ENCODE data around the gene LRRC4C.

GRCh38 chr11:40223596-40224330, 1235.7 kb downstream of the LRRC4C start:
- no peak for TF ChIP-seq CTCF (IDR thresholded peaks at IDR 0.05; ENCODE audit: borderline replicate concordance, extremely low read depth, low read length, poor library complexity, severe bottlenecking)
- no peak for TF ChIP-seq EZH2 (IDR thresholded peaks at IDR 0.05; ENCODE audit: borderline replicate concordance, low read depth, low read length, severe bottlenecking)
